B cell (primary cell): ENCODE data around the gene PCBP3. TPM values are rescaled to one million over a fixed set of nuclear protein-coding genes. Genes with fewer than 3 reads are reported as not detected.

Experiments used
- ATAC-seq: fragments of 200-7000 bp; cut with Tn5 transposase; one replicate; pipeline ENCODE4 v1.10.0; 2021; ENCODE audit warnings: low read depth, mild to moderate bottlenecking, moderate number of reproducible peaks, moderate library complexity
- CTCF ChIA-PET: fragments of 350-600 bp; sonication (Branson Sonifier 250); formaldehyde crosslinking; loops from one replicate; lab custom pipeline; 2021; ENCODE audit warnings: antibody characterized with exemption, inconsistent platforms; lab: Charles Lee
- POLR2A ChIA-PET: fragments of 350-600 bp; sonication (Branson Sonifier 250); formaldehyde crosslinking; loops from one replicate; lab custom pipeline; 2021; ENCODE audit warnings: antibody characterized with exemption; lab: Charles Lee
- DNase-seq: peaks from one replicate; pipeline ENCODE4 v3.0.0; 2013
- H2AFZ ChIP-seq: 2 replicates; pipeline ENCODE4 v1.6.1; 2012; ENCODE audit warnings: mild to moderate bottlenecking, low read depth, low read length; ENCODE audit not compliant: insufficient read depth, poor library complexity, severe bottlenecking
- H3K27ac ChIP-seq, 2 donors: 1 replicate in 1 of 2; 2 replicates in 1 of 2; pipeline ENCODE4 v1.5.1; 2012 to 2013; ENCODE audit warnings: low read length in 2 of 2, mild to moderate bottlenecking in 2 of 2, moderate library complexity in 1 of 2
- H3K27me3 ChIP-seq, 4 experiments: fragments of 200-600 bp in 1 of 4; sonication (generic) in 1 of 4; replicated peaks in 1 of 4; 1 replicate in 2 of 4; 2 replicates in 2 of 4; pipeline versions ENCODE4 v1.6.1 to v1.7.0; 2013 to 2016; ENCODE audit warnings: low read length in 3 of 4, mild to moderate bottlenecking in 2 of 4, mixed read lengths in 1 of 4, moderate library complexity in 1 of 4; ENCODE audit not compliant: insufficient read depth in 4 of 4, control insufficient read depth in 3 of 4; ENCODE audit errors: control extremely low read depth in 1 of 4
- H3K36me3 ChIP-seq, 2 experiments: replicated peaks in 1 of 2; 1 replicate in 1 of 2; 2 replicates in 1 of 2; pipeline versions ENCODE4 v1.6.1 to v1.7.1; 2013; ENCODE audit warnings: low read length in 1 of 2; ENCODE audit not compliant: insufficient read depth in 2 of 2, control insufficient read depth in 1 of 2; ENCODE audit errors: control extremely low read depth in 1 of 2, extremely low read depth in 1 of 2
- H3K4me1 ChIP-seq, 2 donors: fragments of 200-600 bp in 1 of 2; sonication (generic) in 1 of 2; 1 replicate in 1 of 2; 2 replicates in 1 of 2; pipeline versions ENCODE4 v1.5.1 to v1.6.1; 2013 to 2017; ENCODE audit warnings: low read length in 2 of 2; ENCODE audit not compliant: control insufficient read depth in 2 of 2, insufficient read depth in 2 of 2
- H3K4me2 ChIP-seq: replicated peaks from 2 replicates; pipeline ENCODE3; 2012; ENCODE audit warnings: mild to moderate bottlenecking, low read depth, low read length; ENCODE audit not compliant: poor library complexity, severe bottlenecking
- H3K4me3 ChIP-seq, 5 experiments: fragments of 200-600 bp in 1 of 5; sonication (generic) in 1 of 5; 1 replicate in 3 of 5; 2 replicates in 2 of 5; pipeline versions ENCODE4 v1.5.1 to v1.7.0; 2011 to 2016; ENCODE audit warnings: low read length in 4 of 5, mild to moderate bottlenecking in 4 of 5, low read depth in 2 of 5, control low read depth in 1 of 5, moderate library complexity in 1 of 5; ENCODE audit not compliant: insufficient read depth in 1 of 5; ENCODE audit errors: control extremely low read depth in 1 of 5, extremely low read depth in 1 of 5
- H3K79me2 ChIP-seq: fragments of 200-600 bp; sonication (generic); one replicate; pipeline ENCODE4 v1.6.0; 2016; ENCODE audit warnings: low read length; ENCODE audit not compliant: control insufficient read depth, insufficient read depth
- H3K9ac ChIP-seq: fragments of 200-600 bp; sonication (generic); 2 replicates; pipeline ENCODE4 v1.6.1; 2017; ENCODE audit warnings: mild to moderate bottlenecking, low read length, moderate library complexity
- H3K9me3 ChIP-seq, 3 donors: one replicate each; pipeline versions ENCODE4 v1.6.1 to v1.7.1; 2013; ENCODE audit warnings: low read length in 2 of 3; ENCODE audit not compliant: control insufficient read depth in 2 of 3, insufficient read depth in 1 of 3; ENCODE audit errors: control extremely low read depth in 1 of 3
- H4K20me1 ChIP-seq: 2 replicates; pipeline ENCODE4 v1.6.0; 2012; ENCODE audit warnings: mild to moderate bottlenecking, low read length; ENCODE audit not compliant: insufficient read depth, control insufficient read depth, poor library complexity, severe bottlenecking
- H3K27ac Mint-ChIP-seq: one replicate; pipeline ENCODE4 v1.8.0; 2021; ENCODE audit warnings: mixed read lengths
- H3K27me3 Mint-ChIP-seq: one replicate; pipeline ENCODE4 v1.8.0; 2021; ENCODE audit warnings: mixed read lengths
- H3K4me1 Mint-ChIP-seq: one replicate; pipeline ENCODE4 v1.8.0; 2021; ENCODE audit warnings: mixed read lengths
- H3K4me3 Mint-ChIP-seq: one replicate; pipeline ENCODE4 v1.8.0; 2021; ENCODE audit warnings: mixed read lengths
- H3K9me3 Mint-ChIP-seq: one replicate; pipeline ENCODE4 v1.8.0; 2022; ENCODE audit warnings: mixed read lengths; ENCODE audit not compliant: insufficient read depth
- CTCF ChIP-seq: fragments of 200-600 bp; IDR thresholded peaks from one replicate; pipeline ENCODE4 v1.8.0; 2022; ENCODE audit warnings: antibody characterized with exemption, mild to moderate bottlenecking
- EZH2 ChIP-seq: IDR thresholded peaks from 2 replicates; pipeline ENCODE4 v1.6.1; 2012; ENCODE audit warnings: borderline replicate concordance, low read depth, mild to moderate bottlenecking, moderate library complexity, low read length; ENCODE audit not compliant: insufficient read depth, poor library complexity, severe bottlenecking
- WGBS: methylation state at CpG from one replicate; pipeline ENCODE4 v1.1.5; 2013; ENCODE audit warnings: missing lambda C conversion rate; ENCODE audit not compliant: insufficient coverage; 5-methylcytosine and 5-hydroxymethylcytosine counted together
- intact Hi-C: fragments of 100-400 bp; cut with micrococcal nuclease; formaldehyde crosslinking; loops from one replicate; pipeline ENCODE4 v1.10.0; 2022
- polyA plus RNA-seq: library from polyadenylated mRNA; depleted of rRNA; stranded (reverse); fragments of >200 nt; gene quantifications from 2 replicates; pipeline ENCODE4 v1.2.3, GENCODE V29; 2012
- total RNA-seq, 2 donors: library from RNA; stranded (reverse); fragments of 120-200 nt in 1 of 2; gene quantifications; 1 replicate in 1 of 2; 2 replicates in 1 of 2; pipeline versions ENCODE4 v1.2.3 to v1.2.4, GENCODE V29; 2013 to 2022

Gene PCBP3
- total and polyA plus RNA-seq, 2 donors (not counting 1 experiment from before 2014, with no cell fraction given): 0.45 to 2.7 TPM

DNA sequence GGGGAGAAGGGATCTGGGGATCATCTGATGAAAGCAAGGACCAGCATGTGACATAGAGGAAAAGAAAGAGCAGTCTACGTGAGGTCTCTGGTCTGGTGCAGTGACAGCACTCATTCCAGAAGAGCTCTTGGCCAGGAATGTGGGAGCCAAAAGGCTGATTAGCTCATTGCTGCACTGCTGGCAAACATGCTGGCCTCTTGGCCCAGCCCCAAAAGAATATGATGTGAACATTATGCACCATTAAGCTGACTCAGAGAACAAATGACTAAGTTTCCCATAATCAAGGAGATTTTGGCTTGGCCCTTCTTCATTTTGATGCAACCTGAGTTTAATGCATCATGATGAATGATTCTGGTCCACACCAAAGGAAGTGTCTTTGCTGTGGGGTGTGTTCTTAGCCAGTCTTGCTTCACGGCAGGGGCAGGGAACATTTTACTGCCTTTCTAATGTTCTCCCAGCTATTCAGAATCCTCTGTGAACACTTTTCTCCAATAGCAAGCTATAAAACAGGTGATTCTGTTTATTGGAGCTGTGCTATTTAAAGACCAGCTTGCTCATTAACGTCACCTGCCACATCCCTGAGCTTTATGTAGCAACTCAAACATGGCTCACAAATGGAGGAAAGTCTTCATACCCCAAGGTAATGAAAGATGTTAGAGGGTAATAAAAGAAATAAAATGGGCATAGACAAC lies 55.1 kb downstream of the PCBP3 start:
- Histone ChIP-seq H2AFZ (no peak overlapping the region), H3K4me3 (no peak overlapping the region), H4K20me1 (no peaks in the 10 kb centered on the region), H3K36me3 (no peaks in the 10 kb centered on the region), H3K4me2 (no peak overlapping the region), H3K27me3 (no peaks in the 10 kb centered on the region), H3K9ac (no peak overlapping the region), H3K4me1 (no peaks in the 10 kb centered on the region), H3K27ac (no peak overlapping the region), H3K9me3 (peaks cover 0 to 6% (median 0%) of the 10 kb centered on the region in 3 donors), H3K79me2 (no peaks in the 10 kb centered on the region)
- no peak for ATAC-seq
- Mint-ChIP-seq H3K27ac (no peak overlapping the region), H3K4me3 (no peak overlapping the region), H3K4me1 (no peaks in the 10 kb centered on the region), H3K9me3 (no peaks in the 10 kb centered on the region), H3K27me3 (peaks cover 6% of the 10 kb centered on the region)
- DNase-seq: no peak
- TF ChIP-seq CTCF (no peak), EZH2 (no peak)
- intact Hi-C loops: no loop called here
- ChIA-PET POLR2A (no interaction called here), CTCF (interaction anchor here (1.7 kb wide), 1 partner anchor 13 kb away, joined by 3 read pairs; no protein-coding TSS in a partner anchor)
- WGBS: 62% methylated on average over 1 of the region's 3 CpGs

- TF ChIP-seq EZH2 (no peak), CTCF (no peak)
- H3K27ac Mint-ChIP-seq: no peak overlapping the region
- CTCF ChIA-PET: interaction anchor here (1.7 kb wide), 1 partner anchor 13 kb away, joined by 3 read pairs; no protein-coding TSS in a partner anchor
Observed at GRCh38 chr21:45699251-45699942, 55.9 kb downstream of the PCBP3 start.

More at GRCh38 chr21:45699251-45699942, 55.9 kb downstream of the PCBP3 start:
- Histone ChIP-seq H2AFZ (no peak overlapping the region), H3K4me2 (no peak overlapping the region), H3K36me3 (no peaks in the 10 kb centered on the region), H3K4me3 (no peak overlapping the region), H3K9me3 (peaks cover 0 to 6% (median 0%) of the 10 kb centered on the region in 3 donors), H4K20me1 (no peaks in the 10 kb centered on the region), H3K9ac (no peak overlapping the region), H3K27me3 (no peaks in the 10 kb centered on the region), H3K79me2 (no peaks in the 10 kb centered on the region), H3K27ac (no peak overlapping the region), H3K4me1 (no peaks in the 10 kb centered on the region)
- Mint-ChIP-seq H3K9me3 (no peaks in the 10 kb centered on the region), H3K4me3 (no peak overlapping the region), H3K4me1 (no peaks in the 10 kb centered on the region), H3K27me3 (peaks cover 13% of the 10 kb centered on the region)
- 83% methylated on average over 5 of the region's 7 CpGs for WGBS
- intact Hi-C loops: no loop called here
- ATAC-seq (no peak), DNase-seq (no peak)
- POLR2A ChIA-PET: no interaction called here
